Subcutaneous abdominal adipose tissue (tissue), 5 donors: ENCODE measurements around the gene WNK1.

Experiments
- H3K27ac ChIP-seq: one replicate; pipeline ENCODE4 v1.7.0; 2013; ENCODE audit warnings: low read depth, mild to moderate bottlenecking, inconsistent platforms, low read length, moderate library complexity
- H3K27me3 ChIP-seq, 5 donors: one replicate each; pipeline ENCODE4 v1.7.0; 2013; ENCODE audit warnings: low read length in 5 of 5, inconsistent platforms in 1 of 5; ENCODE audit not compliant: control insufficient read depth in 5 of 5, insufficient read depth in 4 of 5
- H3K36me3 ChIP-seq, 5 donors: one replicate each; pipeline ENCODE4 v1.7.0; 2013; ENCODE audit warnings: low read length in 5 of 5; ENCODE audit not compliant: control insufficient read depth in 5 of 5, insufficient read depth in 5 of 5
- H3K4me1 ChIP-seq, 5 donors: one replicate each; pipeline ENCODE4 v1.7.0; 2013; ENCODE audit warnings: low read length in 5 of 5, mild to moderate bottlenecking in 3 of 5, moderate library complexity in 1 of 5; ENCODE audit not compliant: control insufficient read depth in 5 of 5, insufficient read depth in 5 of 5
- H3K4me3 ChIP-seq, 5 donors: one replicate each; pipeline ENCODE4 v1.7.0; 2013; ENCODE audit warnings: low read length in 5 of 5, low read depth in 1 of 5
- H3K9ac ChIP-seq, 5 donors: one replicate each; pipeline ENCODE4 v1.7.0; 2013; ENCODE audit warnings: low read length in 5 of 5, mild to moderate bottlenecking in 4 of 5, moderate library complexity in 3 of 5
- H3K9me3 ChIP-seq, 5 donors: one replicate each; pipeline ENCODE4 v1.7.0; 2013; ENCODE audit warnings: low read length in 5 of 5; ENCODE audit not compliant: control insufficient read depth in 5 of 5
- donor health status: healthy.
- donor health status: healthy.
- donor health status: healthy.
- donor health status: healthy.
- donor health status: healthy.

Gene WNK1

DNA sequence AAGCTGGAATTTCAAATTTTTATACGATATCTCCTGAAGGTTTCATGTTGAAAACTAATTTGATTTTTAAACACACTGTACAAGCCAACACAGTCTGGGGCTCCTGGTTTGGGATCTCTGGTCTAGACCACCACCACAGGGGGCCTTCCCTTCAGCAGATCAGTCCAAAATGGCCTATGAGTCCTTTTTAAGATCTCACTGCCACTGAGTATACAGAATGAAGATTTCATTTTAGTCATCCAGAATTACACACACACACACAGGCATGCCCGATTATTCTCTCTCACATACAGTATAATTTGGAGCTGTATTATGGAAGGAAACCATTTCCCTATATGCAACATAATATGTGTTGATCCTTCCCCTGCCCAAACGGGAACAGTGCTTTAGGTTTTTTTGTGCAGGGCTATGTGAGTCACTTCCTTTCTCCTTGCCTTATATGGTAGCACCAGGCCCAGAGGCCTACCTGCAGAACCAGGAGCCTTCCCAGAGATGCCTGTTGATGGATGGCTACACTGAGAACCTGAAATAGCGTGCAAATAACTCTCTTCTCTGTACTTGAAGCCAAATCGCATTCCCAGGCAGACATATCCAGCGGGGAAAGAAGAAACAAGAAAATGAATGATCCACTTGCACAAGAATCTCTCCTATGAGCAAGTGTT lies 28.1 kb upstream of the WNK1 start:
- Histone ChIP-seq H3K4me3 (no peak overlapping the region), H3K9ac (no peak overlapping the region), H3K36me3 (no peaks in the 10 kb centered on the region), H3K27me3 (no peaks in the 10 kb centered on the region), H3K9me3 (no peaks in the 10 kb centered on the region), H3K27ac (no peak overlapping the region), H3K4me1 (peaks cover 0 to 11% (median 2%) of the 10 kb centered on the region in 5 donors)

DNA sequence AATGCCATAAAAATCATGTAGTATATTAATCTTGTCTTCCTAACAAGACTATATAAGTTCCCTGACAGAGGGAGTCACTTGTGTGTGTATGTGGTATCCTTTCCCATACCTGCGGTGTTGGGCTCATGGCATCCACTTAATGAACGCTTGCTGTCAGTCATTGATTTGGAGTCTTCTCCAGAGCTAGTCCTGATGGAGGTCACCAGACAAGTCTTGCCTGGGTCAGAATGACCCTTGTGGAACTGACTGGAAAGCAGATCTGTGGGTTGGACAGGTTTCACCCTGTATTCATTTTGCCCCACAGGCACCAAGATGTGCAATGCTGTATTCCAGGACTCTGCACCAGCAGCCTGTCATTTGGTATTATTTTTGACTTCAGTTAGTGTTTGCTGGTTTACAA lies 27.3 kb upstream of the WNK1 start:
- Histone ChIP-seq H3K36me3 (no peaks in the 10 kb centered on the region), H3K27ac (no peak overlapping the region), H3K9me3 (no peaks in the 10 kb centered on the region), H3K9ac (no peak overlapping the region), H3K4me3 (no peak overlapping the region), H3K27me3 (no peaks in the 10 kb centered on the region), H3K4me1 (peaks cover 0 to 8% (median 0%) of the 10 kb centered on the region in 5 donors)

DNA sequence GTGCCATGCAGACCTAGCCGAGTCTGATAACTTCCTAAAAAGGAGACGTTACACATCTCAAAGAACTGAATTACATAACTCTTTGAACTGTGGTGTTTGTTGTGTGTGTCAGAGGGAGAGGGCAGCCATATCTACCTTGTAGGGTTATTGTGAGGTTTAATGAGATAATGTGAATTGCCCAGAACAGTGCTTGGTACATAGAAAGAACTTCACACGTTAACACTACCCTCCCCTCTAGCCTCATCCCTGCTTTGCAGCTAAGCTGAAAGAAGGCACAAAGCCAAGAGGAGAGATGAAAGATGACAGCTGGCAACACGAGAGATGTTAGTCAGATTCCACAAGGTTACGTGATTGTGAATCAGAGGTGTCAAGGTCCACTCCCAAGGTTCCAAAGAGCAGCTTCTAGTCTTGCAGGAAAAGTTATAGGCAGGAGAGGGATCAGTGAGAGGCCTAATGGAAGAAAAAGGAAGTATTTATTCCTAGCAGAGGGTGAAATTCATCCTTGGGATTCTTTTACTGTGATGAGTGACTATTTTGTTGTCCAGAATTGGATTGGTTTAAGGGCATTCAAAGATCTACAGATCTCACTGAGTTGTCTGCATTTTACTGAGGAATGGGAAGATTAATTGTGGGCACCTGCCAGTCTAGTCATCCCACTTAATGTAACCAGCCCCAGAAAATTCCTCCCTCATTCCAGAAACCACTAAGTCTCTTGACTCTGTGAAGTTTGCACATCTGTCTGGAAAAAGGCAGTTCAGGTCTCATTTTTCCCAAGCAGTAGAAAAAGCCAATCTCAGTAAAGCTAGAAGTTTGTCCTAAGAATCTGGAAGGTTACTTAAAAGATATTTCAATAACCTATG lies 25.9 kb upstream of the WNK1 start:
- no peak overlapping the region for H3K9ac ChIP-seq
- H3K27ac ChIP-seq: no peak overlapping the region
- H3K9me3 ChIP-seq: peaks cover 0 to 2% (median 0%) of the 10 kb centered on the region in 5 donors
- H3K4me1 ChIP-seq: peaks cover 0 to 7% (median 0%) of the 10 kb centered on the region in 5 donors
- H3K36me3 ChIP-seq: no peaks in the 10 kb centered on the region
- H3K27me3 ChIP-seq: no peaks in the 10 kb centered on the region
- peak overlapping the region in 1 of 5 donors; percentile 7 for H3K4me3 ChIP-seq

DNA sequence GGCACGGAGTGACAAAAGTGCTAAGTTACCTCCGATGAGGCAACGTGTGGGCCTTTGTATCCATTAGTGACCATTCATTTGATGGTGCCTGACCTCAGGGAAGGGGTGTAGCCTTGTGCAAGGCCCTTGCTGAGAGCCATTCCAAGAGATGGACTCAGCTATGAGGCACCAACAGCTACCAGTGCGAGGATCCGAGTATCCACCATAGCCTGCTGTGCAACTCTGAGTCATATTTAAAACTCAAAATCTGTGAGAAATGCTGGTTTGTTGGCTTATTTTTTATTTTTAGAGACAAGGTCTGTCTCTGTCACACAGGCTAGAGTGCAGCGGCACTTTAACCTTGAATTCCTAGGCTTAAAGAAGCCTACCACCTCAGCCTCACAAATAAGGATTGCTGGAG lies 25.1 kb upstream of the WNK1 start:
- no peak overlapping the region for H3K4me3 ChIP-seq
- H3K27ac ChIP-seq: no peak overlapping the region
- H3K9me3 ChIP-seq: peaks cover 0 to 2% (median 0%) of the 10 kb centered on the region in 5 donors
- H3K36me3 ChIP-seq: no peaks in the 10 kb centered on the region
- H3K9ac ChIP-seq: no peak overlapping the region
- H3K4me1 ChIP-seq: peaks cover 0 to 3% (median 0%) of the 10 kb centered on the region in 5 donors
- H3K27me3 ChIP-seq: no peaks in the 10 kb centered on the region

DNA sequence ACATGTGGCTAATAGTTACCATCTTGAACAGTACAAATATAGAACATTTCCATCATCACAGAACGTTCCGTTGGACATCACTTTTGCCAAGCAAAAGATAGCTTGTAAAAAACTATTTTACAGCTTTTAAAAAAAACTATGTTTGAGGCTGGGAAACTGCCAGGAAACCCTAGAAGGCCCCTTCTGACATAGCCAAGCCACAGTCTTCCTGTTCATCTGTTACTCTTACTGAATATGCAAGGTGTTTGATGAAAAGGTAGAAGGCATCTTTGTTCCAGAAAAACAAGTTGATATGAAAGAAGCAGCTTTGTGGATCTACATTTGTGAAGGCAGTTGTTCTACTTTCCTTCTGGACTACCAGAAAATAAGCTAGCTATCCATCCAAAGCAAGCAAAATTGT lies 23.6 kb upstream of the WNK1 start:
- no peak overlapping the region for H3K4me3 ChIP-seq
- H3K27ac ChIP-seq: no peak overlapping the region
- no peak overlapping the region for H3K9ac ChIP-seq

DNA sequence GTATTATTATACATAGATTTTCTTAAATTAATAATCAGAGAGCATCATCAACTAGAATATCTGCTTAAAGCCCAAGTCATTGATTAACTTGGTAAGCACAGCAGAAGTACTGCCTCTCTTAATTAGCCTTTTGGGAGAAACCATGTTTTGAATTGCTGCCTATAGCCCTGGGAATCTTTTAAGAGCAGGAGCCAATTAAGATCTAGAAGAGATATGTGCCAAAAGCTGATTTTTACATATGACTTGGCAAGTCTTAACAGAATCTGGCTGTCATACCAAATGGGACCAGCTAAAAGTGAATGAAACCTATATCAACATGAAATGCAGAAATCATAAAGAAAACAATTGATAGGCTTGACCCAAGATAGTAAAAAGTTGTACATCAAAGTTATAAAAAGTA lies 23.2 kb upstream of the WNK1 start:
- Histone ChIP-seq H3K9ac (no peak overlapping the region), H3K4me3 (no peak overlapping the region), H3K4me1 (no peaks in the 10 kb centered on the region), H3K27ac (no peak overlapping the region), H3K27me3 (no peaks in the 10 kb centered on the region), H3K36me3 (no peaks in the 10 kb centered on the region), H3K9me3 (peaks cover 0 to 2% (median 0%) of the 10 kb centered on the region in 5 donors)

More for the DNA sequence above, 23.6 kb upstream of the WNK1 start:
- Histone ChIP-seq H3K36me3 (no peaks in the 10 kb centered on the region), H3K4me1 (no peaks in the 10 kb centered on the region), H3K9me3 (peaks cover 0 to 2% (median 0%) of the 10 kb centered on the region in 5 donors), H3K27me3 (no peaks in the 10 kb centered on the region)

DNA sequence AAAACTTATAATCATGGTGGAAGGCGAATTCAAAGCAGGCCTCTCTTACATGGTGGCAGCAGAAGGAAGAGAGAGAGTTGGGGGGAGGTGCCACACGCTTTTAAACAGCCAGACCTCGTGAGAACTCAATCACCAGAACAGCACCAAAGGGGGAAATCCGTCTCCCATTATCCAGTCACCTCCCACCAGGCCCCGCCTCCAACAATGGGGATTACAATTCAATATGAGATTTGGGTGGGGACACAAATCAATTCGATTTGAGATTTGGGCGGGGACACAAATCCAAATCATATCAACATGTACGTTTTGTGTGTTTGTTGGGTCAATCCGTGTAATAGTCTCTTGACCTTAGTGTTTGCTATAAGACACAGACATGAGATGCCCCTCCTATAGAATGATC lies 21.8 kb upstream of the WNK1 start:
- Histone ChIP-seq H3K4me3 (no peak overlapping the region), H3K4me1 (no peaks in the 10 kb centered on the region), H3K9ac (no peak overlapping the region), H3K36me3 (no peaks in the 10 kb centered on the region), H3K9me3 (peaks cover 0 to 2% (median 0%) of the 10 kb centered on the region in 5 donors), H3K27me3 (no peaks in the 10 kb centered on the region), H3K27ac (no peak overlapping the region)

DNA sequence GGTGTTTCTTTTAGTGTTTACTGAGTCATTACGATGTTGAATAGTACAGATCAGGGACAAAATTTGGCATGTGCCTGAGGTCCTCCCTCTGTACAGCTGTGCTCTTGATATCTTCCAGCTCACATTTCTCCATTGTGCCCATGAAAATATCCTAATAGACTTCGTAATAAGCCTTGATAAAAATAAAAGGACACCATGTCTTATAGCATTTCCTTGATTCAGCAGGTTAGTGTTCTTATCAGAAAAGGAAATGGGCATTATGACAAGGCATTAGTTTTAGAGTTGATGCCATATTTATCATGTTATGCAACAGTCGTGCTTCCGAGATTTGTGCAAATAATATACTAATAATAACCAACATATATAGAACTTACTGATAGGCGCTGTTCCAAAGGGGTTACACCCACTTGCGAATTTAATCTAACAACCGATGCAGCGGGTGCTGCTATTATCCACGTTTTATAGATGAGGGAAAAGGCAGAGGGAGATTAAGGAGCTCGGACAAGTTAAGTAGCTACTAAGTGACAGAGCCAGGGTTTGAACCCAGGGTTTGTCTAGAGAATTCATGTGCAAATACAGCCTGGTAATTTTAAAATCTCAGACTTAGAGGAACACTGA lies 15.1 kb upstream of the WNK1 start:
- Histone ChIP-seq H3K4me1 (peaks cover 0 to 15% (median 0%) of the 10 kb centered on the region in 5 donors), H3K9me3 (no peaks in the 10 kb centered on the region), H3K9ac (no peak overlapping the region), H3K36me3 (no peaks in the 10 kb centered on the region), H3K27ac (peak overlapping the region; percentile 61), H3K4me3 (no peak overlapping the region), H3K27me3 (no peaks in the 10 kb centered on the region)

DNA sequence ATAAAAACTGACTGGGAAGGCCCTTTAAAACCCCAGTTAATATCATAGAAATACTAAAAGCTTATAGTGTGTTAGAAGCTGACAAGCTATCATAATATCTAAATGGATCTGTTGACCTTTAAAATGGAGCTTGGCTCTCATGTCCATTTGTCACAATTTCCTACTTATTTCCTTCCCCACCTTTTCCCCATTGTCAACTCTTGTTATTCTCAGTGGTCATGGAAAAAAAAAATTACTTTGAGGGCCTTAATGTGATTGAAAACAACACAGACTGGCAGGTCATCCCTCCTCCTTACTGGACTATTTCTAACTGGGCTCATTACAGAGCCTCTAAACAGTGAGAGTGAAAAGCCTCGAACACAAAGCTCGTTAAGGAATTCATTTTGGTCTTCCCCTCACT lies 13.7 kb upstream of the WNK1 start:
- no peaks in the 10 kb centered on the region for H3K27me3 ChIP-seq
- H3K27ac ChIP-seq: peak overlapping the region; percentile 61

DNA sequence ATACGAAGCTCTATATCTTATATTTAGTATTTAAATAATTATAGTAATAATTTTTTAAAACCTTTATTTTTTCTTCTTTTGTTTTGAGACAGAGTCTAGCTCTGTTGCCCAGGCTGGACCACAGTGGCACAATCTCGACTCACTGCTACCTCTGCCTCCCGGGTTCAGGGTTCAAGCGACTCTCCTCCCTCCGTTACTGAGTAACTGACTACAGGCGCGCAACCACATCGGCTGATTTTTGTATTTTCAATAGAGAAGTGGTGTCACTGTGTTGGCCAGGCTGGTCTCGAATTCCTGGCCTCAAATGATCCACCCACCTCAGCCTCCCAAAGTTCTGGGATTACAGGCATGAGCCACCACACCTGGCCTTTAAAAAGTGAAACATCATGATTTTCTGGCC lies 13.0 kb upstream of the WNK1 start:
- no peaks in the 10 kb centered on the region for H3K36me3 ChIP-seq
- peaks cover 0 to 15% (median 0%) of the 10 kb centered on the region in 5 donors for H3K4me1 ChIP-seq
- no peak overlapping the region for H3K9ac ChIP-seq
- no peak overlapping the region for H3K4me3 ChIP-seq
- H3K9me3 ChIP-seq: no peaks in the 10 kb centered on the region
- peak overlapping the region; percentile 17 for H3K27ac ChIP-seq
- H3K27me3 ChIP-seq: no peaks in the 10 kb centered on the region

More for the DNA sequence above, 13.7 kb upstream of the WNK1 start:
- H3K9ac ChIP-seq: peak overlapping the region in 1 of 5 donors; percentile 19
- no peaks in the 10 kb centered on the region for H3K36me3 ChIP-seq
- no peaks in the 10 kb centered on the region for H3K9me3 ChIP-seq
- H3K4me1 ChIP-seq: peaks cover 0 to 15% (median 0%) of the 10 kb centered on the region in 5 donors
- H3K4me3 ChIP-seq: no peak overlapping the region
